DMS153 treated with DMSO at 0.1 percent for 48 hours (cell line): ENCODE results near the gene DPF1.

Source experiments
- DNase-seq: peaks from one replicate; lab custom pipeline; 2025; ENCODE audit not compliant: unreplicated experiment; lab: John Stamatoyannopoulos, UW

Gene DPF1

GRCh38 chr19:38221919-38222830 is 1.8 kb downstream of the DPF1 start:
- DNase-seq = no peak

- no peak for DNase-seq
These were observed 2.6 kb downstream of the DPF1 start for GRCh38 chr19:38221421-38221820.

GRCh38 chr19:38219221-38219620 is 4.8 kb downstream of the DPF1 start:
- no peak for DNase-seq

GRCh38 chr19:38218204-38218603 is 5.8 kb downstream of the DPF1 start:
- no peak for DNase-seq

GRCh38 chr19:38216785-38217641 is 7.0 kb downstream of the DPF1 start:
- no peak for DNase-seq

GRCh38 chr19:38213911-38214625 is 10.0 kb downstream of the DPF1 start:
- no peak for DNase-seq

- no peak for DNase-seq
These were observed 10.6 kb downstream of the DPF1 start for GRCh38 chr19:38213469-38213868.

- no peak for DNase-seq
These were observed 12.3 kb downstream of the DPF1 start for GRCh38 chr19:38211766-38212165.

GRCh38 chr19:38211151-38211591 is 12.9 kb downstream of the DPF1 start:
- no peak for DNase-seq

GRCh38 chr19:38210458-38210987 is 13.5 kb downstream of the DPF1 start:
- DNase-seq = no peak

GRCh38 chr19:38209671-38210457 is 14.2 kb downstream of the DPF1 start:
- DNase-seq = peak; percentile 25

GRCh38 chr19:38209152-38209551 is 14.9 kb downstream of the DPF1 start:
- no peak for DNase-seq

- DNase-seq = no peak
These were observed 15.5 kb downstream of the DPF1 start for GRCh38 chr19:38208571-38208970.

GRCh38 chr19:38207543-38207942 is 16.5 kb downstream of the DPF1 start:
- no peak for DNase-seq

- DNase-seq = no peak
These were observed 17.1 kb downstream of the DPF1 start for GRCh38 chr19:38206928-38207327.

- no peak for DNase-seq
These were observed 17.8 kb downstream of the DPF1 start for GRCh38 chr19:38206006-38206745.

- no peak for DNase-seq
These were observed 19.3 kb downstream of the DPF1 start for GRCh38 chr19:38204728-38205127.

- DNase-seq = peak; percentile 63
These were observed 19.9 kb downstream of the DPF1 start for GRCh38 chr19:38204096-38204495.

GRCh38 chr19:38203197-38203596 is 20.8 kb downstream of the DPF1 start:
- DNase-seq = no peak
